A549 treated with DMSO at 1 μM for 4 hours (cell line): ENCODE results near the gene SLC44A1. TPM values are rescaled to one million over a fixed set of nuclear protein-coding genes. Genes with fewer than 3 reads are reported as not detected.

Experiments
- total RNA-seq: library from RNA; stranded (reverse); fragments of 200-300 nt; extraction: Qiagen RNA extraction; gene quantifications from 5 replicates; pipeline ENCODE4 v1.2.3, GENCODE V29; 2022; ENCODE audit warnings: low read depth

SLC44A1 gene
- total RNA-seq: 23.6 to 35.5 TPM (median 31.0 TPM) in 5 replicates

DNA sequence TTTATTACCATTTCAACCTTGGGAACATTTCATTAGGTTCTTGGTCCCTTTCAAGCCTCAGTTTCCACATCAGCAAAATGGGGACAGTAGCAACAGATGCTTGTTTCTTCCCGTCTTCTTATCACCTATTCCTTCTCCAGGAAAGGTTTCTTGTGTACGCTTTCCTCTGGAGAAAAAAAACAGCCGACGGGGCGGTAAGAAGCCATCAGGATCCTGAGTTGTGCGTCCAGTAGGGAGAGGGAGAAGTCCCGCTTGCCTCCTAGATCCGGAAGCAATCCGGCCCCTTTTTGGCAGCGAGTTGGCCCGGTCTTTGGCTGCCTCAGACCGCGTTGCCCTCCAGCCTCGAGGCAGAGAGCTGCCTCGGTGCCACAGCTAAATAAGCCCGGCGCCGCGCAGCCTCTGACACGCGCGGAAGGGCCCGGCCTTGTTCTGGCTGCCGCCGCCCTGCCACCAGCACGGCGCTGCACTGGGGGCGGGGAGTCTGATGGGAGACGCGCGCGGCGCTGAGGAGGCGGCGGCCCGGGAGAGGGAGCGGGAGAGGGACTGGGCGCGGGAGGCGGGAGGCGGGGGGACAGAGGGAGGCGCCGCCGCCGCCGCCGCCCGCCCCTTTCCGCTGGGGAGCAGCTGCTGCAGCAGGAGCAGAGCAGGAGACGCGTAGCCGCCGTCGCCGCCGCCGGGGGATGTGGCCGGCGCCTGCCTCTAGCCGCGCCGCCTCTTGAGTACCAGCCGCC is at the start of gene SLC44A1:
Gene SLC44A1, plus strand, starts transcription at position 649 of the 731 bp plus-strand sequence. CDS start 218 bp downstream, outside the sequence.

DNA sequence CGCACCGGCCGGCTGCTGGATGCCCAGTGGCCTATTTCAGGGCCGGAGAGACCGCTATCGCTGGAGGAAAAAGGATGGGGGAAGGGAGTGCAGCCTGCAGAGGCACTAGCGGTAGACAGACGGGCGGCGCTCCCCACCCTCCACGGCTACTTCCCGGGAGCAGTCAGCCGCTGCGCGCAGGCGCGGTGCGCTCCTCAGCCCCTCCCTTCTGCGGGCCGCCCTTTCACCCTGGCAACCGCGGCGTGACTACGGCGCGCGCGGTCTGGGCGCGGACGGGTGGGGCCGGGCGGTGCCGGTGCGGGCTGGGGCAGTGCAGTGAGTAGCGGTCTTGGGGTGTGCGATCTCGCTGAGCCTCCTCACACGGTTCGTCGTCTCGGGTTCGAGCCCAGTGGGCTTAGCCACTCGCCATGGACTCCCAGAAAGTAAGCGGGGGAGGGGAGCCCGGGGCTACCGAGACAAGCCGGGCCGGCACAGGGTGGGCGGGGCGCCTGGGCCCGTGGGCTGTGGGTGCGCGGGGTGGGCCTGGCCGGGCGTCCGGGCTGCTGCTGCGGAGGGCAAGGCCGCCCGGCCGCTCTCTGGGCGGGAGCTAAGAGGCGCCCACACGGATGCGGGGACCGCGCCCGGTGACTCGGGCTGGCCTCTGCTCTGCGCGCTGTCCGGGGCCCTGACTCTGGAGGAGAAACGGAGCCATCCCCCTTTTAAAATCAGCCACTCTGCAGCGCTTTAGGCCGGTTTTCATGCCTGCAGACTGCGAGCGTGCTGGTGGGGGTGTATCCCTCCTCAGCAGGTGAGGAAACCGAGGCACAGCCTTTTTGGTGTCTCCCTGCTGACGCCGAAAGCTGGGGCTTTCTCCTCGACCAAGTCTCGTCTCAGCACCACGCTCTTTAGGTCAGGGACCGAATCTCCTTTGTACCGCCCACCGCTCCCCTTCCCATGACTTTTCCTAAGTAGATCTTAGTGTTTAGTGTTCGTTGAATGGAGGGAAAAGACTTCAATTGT is 203.7 kb downstream of the SLC44A1 start, which contains the start of gene FSD1L:
Gene FSD1L, plus strand, starts transcription at position 221 of the 999 bp plus-strand sequence. Its CDS starts 187 bp downstream, at position 408.

Other genes with a start within 250 kb of the SLC44A1 start
- 3.2 to 4.9 TPM (median 4.3 TPM) in 5 replicates for gene FSD1L, start 203.4 kb downstream of the SLC44A1 start, total RNA-seq